H1 (cell line): ENCODE results near the gene RHOBTB1. TPM values are rescaled to one million over a fixed set of nuclear protein-coding genes. Genes with fewer than 3 reads are reported as not detected.

ENCODE experiments used
- BCL11A ChIP-seq, 2 experiments: IDR thresholded peaks; one replicate each; pipeline ENCODE4 v1.6.1; 2011; ENCODE audit warnings: low read depth in 2 of 2, low read length in 2 of 2, mild to moderate bottlenecking in 2 of 2
- CHD7 ChIP-seq: fragments of 300-600 bp; sonication (generic); IDR thresholded peaks from 2 replicates; pipeline ENCODE4 v1.7.1; 2012; ENCODE audit warnings: low read length, moderate library complexity, mild to moderate bottlenecking, inconsistent platforms; ENCODE audit not compliant: insufficient replicate concordance
- EGR1 ChIP-seq: IDR thresholded peaks from 2 replicates; pipeline ENCODE4 v1.6.1; 2011; ENCODE audit warnings: low read depth, low read length, borderline replicate concordance
- NRF1 ChIP-seq: IDR thresholded peaks from 2 replicates; pipeline ENCODE4 v1.6.1; 2011; ENCODE audit warnings: mild to moderate bottlenecking, low read depth, low read length, improper control_type of control experiment
- RFX5 ChIP-seq: IDR thresholded peaks from 2 replicates; pipeline ENCODE4 v1.6.1; 2011; ENCODE audit warnings: low read depth, low read length, improper control_type of control experiment, borderline replicate concordance
- RXRA ChIP-seq: IDR thresholded peaks from 2 replicates; pipeline ENCODE4 v1.6.1; 2011; ENCODE audit warnings: low read depth, mild to moderate bottlenecking, low read length, moderate library complexity; ENCODE audit not compliant: insufficient read depth
- TCF12 ChIP-seq: IDR thresholded peaks from 2 replicates; pipeline ENCODE4 v1.6.1; 2011; ENCODE audit warnings: low read depth, mild to moderate bottlenecking, low read length
- polyA plus RNA-seq, 7 experiments: library from polyadenylated mRNA; depleted of rRNA in 3 of 7; stranded (reverse) in 5 of 7; unstranded in 2 of 7; fragments of >200 nt in 5 of 7; fragments of 200-250 nt in 2 of 7; gene quantifications; 1 replicate in 5 of 7; 2 replicates in 1 of 7; 4 replicates in 1 of 7; pipeline versions ENCODE4 v1.2.1 to v1.2.3, GENCODE V29; 2011 to 2013; ENCODE audit warnings: missing spikeins in 2 of 7, mixed read lengths in 2 of 7
- total RNA-seq: library from RNA; stranded (reverse); fragmentation: NEBNext Ultra II Directional; extraction: Animal tissue kit (Norgen Biotek cat#: 25700); gene quantifications from 2 replicates; pipeline ENCODE4 v1.2.1, GENCODE V29; 2021

RHOBTB1 gene
- total and polyA plus RNA-seq, 2 of the 8 experiments (the other 6 are each of a cell fraction or from before 2014, with no cell fraction given): 6.1 to 7.4 TPM

DNA sequence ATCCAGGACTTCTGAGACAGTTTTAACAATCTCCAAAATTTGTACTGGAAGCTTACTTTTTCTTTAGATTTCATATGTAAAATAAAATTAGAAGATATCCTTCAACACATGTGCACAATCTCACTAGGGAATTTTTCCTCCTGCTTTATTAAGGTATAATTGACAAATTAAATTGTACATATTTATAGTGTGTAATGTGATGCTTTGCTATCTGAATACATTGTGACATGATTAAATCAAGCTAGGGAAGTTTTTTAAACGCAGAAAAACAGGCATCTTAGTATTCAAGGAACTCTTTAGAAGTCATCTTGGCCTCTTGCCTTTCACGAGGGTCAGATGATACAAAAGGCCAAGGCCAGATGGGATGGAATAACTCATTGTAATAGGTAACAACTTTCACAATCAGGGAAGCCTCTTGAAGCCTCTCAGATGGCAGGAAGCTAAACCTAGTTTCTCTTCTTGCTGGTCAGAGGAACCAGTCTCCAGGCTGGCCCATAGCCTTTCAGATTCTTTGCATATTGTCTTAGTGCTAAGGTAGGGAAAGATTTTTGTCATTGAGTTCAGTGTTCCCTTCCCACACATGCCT is 78.7 kb downstream of the RHOBTB1 start (continued):
- TF ChIP-seq CHD7: no peak
- TF ChIP-seq RXRA: no peak
- TF ChIP-seq RFX5: no peak
- TF ChIP-seq TCF12: no peak
- TF ChIP-seq EGR1: no peak
- no peak for TF ChIP-seq NRF1
- TF ChIP-seq BCL11A (IDR thresholded peaks at IDR 0.05; ENCODE audit: low read depth in 2 of 2, low read length in 2 of 2): no peak
